GM18505 (cell line): Measurements from ENCODE around the gene NLN.
"Not testable (repeated sequence)": the region's sequence is repeated elsewhere in the genome, so short reads cannot be mapped to it uniquely, and the experiment has no call there.

Experiments used
- ATAC-seq: cut with Tn5 transposase; IDR thresholded peaks from one replicate; pipeline ENCODE4 v1.9.1; 2021; ENCODE audit not compliant: unreplicated experiment
- POLR2A ChIP-seq: IDR thresholded peaks from 4 replicates; pipeline ENCODE4 v1.6.1; 2011; ENCODE audit warnings: borderline replicate concordance; ENCODE audit not compliant: insufficient read depth, insufficient read length; ENCODE audit errors: extremely low read depth

The NLN gene

DNA sequence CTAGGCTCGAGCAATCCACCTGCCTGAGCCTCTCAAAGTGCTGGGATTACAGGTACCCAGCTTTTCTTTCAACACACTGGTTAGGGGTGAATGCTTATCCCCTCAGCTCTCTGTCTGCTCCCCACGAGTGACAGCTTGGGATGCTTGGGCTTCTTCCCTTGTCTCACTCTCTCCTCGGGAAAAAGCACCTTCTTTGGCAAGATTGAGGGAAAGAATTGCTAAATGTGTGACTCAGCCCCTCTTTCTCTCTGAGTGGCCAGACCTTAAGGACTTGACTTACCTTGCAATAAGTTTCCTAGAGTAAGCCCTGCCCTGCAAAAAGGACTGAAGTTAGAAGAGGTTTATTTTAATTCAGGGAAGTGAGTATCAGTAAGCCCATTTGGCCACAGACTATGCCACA is 136.3 kb downstream of the NLN start:
- no peak for ATAC-seq
- TF ChIP-seq POLR2A, result no peak

DNA sequence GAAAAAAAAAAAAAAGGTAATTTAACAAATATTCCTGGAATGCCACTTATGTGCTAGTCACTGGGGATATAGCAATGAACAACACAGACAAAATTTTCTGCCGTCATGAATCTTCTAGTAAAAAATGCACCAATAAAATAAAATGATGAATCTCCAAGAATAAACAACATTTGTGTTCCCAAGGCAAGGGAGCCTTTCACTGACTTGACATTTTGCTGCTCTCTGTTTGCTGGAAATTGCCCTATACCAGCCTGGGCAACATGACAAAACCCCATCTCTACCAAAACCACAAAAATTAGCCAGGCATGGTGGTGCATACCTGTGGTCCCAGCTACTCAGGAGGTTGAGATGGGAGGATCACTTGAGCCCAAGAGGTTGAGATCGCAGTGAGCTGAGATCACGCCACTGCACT is 139.8 kb downstream of the NLN start:
- TF ChIP-seq POLR2A, result no peak
- ATAC-seq, result no peak

DNA sequence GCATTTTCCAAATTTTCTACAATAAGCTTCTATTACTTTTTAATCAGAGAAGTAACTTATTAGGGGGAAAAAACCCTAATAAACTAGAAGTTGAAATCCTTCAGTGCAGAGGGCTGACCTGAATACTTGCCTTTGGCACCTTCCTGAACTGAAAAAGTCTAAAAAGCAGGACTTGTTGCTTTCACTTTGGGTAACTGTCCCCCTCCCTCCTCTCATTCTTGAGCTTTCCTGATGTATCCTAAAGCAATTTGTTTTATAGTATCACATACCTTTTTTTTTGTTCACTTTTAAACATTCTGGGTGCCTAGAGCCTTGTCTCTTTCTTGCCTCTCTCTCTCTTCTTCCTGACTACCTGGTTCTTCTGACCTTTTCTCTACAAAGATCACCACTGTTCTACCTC is 140.4 kb downstream of the NLN start:
- no peak for ATAC-seq
- no peak for TF ChIP-seq POLR2A

DNA sequence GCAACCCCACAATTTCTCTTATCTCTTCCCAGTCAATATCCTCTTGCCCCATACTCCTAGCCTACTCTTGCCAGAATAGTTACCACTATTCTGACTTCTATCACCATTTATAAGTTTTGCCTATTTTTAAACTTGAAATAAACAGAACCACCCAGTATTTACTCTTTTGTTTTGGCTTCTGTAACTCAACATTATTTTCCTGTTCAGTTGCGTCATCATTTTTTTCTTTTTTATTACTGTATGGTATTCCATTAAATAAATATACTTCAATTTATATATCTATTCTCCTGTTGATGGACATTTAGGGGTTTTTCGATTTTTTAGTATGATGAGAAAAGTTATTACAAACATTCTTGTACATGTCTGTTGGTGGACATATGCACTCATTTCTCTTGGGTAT is 141.7 kb downstream of the NLN start:
- no peak for TF ChIP-seq POLR2A

DNA sequence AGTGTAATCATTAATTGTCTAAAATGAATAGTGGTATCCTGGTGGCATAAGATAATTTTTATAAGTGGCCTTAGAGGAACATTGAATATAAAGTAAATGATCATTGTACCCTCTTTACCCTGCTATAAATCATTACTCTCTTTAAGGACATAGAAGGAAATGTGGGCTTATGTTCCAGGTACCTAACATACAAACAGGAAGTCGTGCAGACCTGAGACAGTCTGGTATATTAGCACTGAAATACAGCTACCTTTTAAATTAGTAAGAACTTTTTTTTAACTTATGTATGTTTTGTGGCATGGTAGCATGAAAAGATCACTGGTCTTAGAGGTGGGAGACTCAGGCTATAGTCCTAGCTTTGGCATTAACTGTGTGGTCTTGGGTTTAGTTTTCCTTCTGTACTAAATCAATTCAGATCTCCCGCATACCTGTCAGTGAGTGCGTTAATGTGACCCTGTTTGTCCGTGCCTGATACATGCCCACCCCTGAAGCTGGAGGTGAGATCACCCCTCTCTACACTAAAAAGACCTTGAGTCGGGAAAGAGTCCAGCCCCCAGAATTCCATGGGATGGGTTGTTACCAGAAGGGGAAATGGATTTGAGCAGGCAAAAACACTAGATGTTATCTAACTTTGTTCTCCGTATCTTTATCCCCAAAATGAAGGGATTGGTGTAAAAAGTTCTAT is 145.0 kb downstream of the NLN start:
- ATAC-seq, result no peak
- no peak for TF ChIP-seq POLR2A

More for the DNA sequence above, 141.7 kb downstream of the NLN start:
- ATAC-seq, result no peak

DNA sequence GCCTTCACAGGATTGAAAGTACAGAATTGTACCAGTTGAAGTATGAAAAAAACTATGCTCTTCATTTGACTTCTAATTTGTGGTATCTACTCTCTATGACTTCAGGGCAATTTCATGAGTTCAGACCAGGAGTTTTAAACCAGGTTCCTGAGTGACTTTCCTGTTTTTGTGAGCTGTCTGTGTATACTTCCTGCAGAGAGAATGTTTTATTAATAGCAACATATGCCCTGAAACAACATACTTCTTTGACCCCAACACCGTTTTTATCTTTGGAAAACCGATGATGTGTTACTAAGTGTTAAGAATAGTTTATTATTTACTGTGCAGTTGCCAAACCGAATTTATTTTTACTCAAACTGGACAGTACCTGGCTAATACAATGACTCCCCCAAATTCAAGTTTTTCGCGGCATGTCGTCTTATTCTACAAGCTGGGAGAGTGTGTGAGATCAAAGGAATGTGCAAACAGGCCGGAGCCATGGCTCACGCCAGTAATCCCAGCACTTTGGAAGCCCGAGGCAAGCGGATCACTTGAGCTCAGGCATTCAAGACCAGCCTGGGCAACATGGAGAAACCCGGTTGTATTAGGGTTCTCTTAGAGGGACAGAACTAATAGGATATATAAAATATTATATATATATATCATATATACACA is 145.7 kb downstream of the NLN start:
- TF ChIP-seq POLR2A, result no peak
- ATAC-seq, result no peak

DNA sequence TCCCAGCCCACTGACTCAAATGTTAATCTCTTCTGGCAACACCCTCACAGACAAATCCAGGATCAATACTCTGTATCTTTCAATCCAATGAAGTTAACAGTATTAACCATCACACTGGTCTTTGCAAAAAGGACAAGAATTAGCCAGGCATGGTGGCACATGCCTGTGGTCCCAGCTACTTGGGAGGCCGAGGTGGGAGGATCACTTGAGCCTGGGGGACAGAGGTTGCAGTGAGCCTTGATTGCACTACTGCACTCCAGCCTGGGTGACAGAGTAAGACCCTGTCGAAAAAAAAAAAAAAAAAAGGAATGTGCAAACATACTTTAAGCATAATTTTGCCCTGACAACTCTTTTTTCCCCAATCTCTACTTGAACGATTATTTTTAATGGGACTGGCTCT is 146.5 kb downstream of the NLN start:
- ATAC-seq, result no peak
- TF ChIP-seq POLR2A, result no peak

DNA sequence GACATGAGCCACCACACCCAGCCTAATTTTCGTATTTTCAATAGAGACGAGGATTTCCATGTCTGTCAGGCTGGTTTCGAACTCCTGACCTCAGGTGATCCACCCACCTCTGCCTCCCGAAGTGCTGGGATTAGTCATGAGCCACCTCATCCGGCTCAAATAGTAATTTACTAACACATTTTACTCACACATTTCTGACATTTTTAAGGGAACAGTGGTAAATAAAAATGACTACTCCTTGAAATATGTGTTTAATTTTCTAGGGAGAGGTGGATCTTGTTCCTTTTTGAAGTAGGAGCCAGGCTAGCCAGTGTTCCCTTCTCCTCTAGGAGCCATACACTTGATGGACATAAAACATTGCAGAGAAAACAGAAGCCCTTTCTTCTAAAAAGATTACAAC is 149.2 kb downstream of the NLN start:
- no peak for TF ChIP-seq POLR2A
- ATAC-seq, result no peak

DNA sequence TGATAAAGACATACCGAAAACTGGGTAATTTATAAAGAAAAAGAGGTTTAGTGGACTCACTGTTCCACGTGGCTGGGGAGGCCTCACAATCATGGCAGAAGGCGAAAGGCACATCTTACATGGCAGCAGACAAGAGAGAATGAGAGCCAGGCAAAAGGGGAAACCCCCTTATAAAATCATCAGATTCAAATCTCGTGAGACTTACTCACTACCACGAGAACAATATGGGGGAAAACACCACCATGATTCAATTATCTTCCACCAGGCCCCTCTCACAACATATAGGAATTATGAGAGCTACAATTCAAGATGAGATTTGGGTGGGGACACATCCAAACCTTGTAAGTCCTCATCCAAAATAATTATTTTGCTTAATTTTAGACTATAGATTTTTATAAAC is 149.8 kb downstream of the NLN start:
- ATAC-seq, result not testable (repeated sequence)

DNA sequence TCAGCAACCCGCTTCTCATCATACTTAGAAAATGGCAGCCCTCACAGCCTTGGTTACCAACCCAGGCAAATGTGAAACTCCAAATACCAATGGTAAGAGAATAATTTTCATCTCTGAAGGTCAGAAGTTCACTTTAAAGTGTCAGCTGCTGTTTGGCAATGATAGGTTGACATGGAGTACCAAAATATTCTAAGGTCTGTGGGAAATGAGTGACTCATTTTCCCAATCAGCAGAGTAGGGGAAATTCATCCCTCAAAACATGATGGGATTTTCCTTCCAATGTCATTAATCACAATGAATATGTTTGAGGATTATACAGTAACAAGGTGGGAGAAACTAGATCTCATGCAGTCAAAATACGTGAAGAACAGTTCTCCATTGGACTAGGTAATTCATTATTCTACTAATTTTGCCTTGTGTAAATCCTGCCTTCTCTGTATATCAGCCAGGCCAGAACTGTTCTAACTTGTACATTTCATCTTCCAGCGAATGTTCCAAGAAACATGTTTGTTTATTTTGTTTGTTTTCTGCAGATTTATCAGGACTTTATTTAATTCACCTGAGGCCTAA is 151.3 kb downstream of the NLN start:
- no peak for ATAC-seq
- TF ChIP-seq POLR2A, result no peak

DNA sequence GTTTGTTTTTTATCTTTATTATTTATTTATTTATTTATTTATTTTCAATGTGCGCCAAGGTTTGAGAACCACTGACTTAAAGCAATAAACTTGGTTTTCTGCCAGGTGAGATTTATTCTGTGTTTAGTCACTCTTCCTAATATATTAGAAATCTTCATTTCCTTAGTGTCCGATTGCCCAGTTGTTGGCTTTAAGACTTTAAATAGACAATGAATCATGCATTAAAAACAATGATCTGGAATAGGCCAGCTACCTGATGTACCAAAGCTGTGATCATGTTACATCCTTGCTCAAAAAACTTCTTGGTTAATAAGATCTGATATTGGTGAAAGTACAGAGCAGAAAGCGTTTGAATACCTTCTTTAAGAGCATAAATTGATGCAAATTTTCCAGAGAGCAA is 152.2 kb downstream of the NLN start:
- no peak for TF ChIP-seq POLR2A
- ATAC-seq, result no peak

DNA sequence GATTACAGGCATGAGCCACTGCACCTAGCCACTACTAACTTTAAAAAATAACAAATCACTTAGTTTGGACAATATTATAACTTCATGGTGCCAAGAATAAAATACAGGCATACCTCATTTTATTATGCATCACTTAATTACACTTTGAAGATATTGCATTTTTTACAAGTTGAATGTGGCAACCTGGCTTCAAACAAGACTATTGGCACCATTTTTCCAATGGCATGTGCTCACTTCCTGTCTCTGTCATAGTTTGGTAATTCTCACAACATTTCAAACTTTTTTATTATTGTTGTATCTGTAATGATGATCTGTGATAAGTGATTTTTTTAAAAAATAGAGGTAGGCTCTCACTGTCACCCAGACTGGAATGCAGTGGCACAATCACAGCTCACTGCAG is 154.5 kb downstream of the NLN start:
- TF ChIP-seq POLR2A, result no peak
- no peak for ATAC-seq

DNA sequence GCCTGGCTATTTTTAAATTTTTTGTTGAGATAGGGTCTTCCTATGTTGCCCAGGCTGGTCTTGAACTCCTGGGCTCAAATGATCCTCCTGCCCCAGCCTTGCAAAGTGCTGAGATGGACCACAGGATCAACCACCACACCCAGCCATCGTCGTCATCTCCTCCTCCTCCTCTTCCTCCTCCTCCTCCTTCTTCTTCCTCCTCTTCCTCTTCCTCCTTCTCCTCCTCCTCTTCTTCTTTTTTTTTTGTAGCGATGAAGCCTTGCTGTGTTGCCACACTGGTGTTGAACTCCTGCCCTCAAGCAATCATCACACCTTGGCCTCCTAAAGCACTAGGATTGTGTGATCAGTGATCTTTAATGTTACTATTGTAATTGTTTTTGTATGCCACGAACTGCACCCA is 155.0 kb downstream of the NLN start:
- TF ChIP-seq POLR2A, result no peak
- ATAC-seq, result no peak
